Measurements from ENCODE around the gene RPTOR. TPM values are rescaled to one million over a fixed set of nuclear protein-coding genes. Genes with fewer than 3 reads are reported as not detected.

RPTOR gene
- total RNA-seq, 1 experiment from 2014 or later = 46.2 TPM

DNA sequence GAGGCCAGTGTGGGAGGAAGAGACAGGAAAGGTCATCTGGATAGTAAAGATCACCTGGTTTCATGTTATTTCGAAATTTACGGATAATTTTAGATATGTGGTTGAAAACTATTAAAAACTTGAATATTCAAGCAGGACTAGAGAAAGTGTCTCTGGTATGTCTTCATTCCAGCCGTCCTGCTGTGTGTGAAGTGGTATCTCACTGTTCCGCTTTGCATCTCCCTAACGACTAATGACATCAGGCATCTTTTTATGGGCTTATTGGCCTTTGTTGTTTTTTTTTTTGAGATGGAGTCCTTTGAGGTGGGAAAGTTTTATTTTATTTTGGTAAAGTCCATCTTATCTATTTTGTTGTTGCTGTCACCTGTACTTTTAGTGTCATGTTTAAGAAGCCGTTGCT, 232.6 kb downstream of the RPTOR start:
- TF ChIP-seq EZH2 (IDR thresholded peaks at IDR 0.05; ENCODE audit: low read length, unreplicated experiment) (no peak), EZH2phosphoT487 (IDR thresholded peaks at IDR 0.05; ENCODE audit: borderline replicate concordance, low read length) (no peak)
- TF ChIP-seq, protein P1, sequence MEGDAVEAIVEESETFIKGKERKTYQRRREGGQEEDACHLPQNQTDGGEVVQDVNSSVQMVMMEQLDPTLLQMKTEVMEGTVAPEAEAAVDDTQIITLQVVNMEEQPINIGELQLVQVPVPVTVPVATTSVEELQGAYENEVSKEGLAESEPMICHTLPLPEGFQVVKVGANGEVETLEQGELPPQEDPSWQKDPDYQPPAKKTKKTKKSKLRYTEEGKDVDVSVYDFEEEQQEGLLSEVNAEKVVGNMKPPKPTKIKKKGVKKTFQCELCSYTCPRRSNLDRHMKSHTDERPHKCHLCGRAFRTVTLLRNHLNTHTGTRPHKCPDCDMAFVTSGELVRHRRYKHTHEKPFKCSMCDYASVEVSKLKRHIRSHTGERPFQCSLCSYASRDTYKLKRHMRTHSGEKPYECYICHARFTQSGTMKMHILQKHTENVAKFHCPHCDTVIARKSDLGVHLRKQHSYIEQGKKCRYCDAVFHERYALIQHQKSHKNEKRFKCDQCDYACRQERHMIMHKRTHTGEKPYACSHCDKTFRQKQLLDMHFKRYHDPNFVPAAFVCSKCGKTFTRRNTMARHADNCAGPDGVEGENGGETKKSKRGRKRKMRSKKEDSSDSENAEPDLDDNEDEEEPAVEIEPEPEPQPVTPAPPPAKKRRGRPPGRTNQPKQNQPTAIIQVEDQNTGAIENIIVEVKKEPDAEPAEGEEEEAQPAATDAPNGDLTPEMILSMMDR (conservative IDR thresholded peaks at IDR 0.05; ENCODE audit: low read depth, low read length) = no peak
- Histone ChIP-seq H2AFZ (ENCODE audit: low read length) (no peak overlapping the region), H4K20me1 (ENCODE audit: low read length) (no peaks in the 10 kb centered on the region), H3K9me2 (replicated peaks; ENCODE audit: low read length) (no peaks in the 10 kb centered on the region), H3K4me2 (ENCODE audit: low read length) (no peak overlapping the region), H3K79me2 (ENCODE audit: low read length) (no peaks in the 10 kb centered on the region), H3K36me3 (ENCODE audit: low read depth, low read length) (peaks cover 4% of the 10 kb centered on the region; the same call in 1 of the 2 replicates), H3K4me1 (ENCODE audit: insufficient read depth, low read length) (no peaks in the 10 kb centered on the region), H3K27me3 (ENCODE audit: low read length) (no peaks in the 10 kb centered on the region), H3K9me3 (ENCODE audit: low read length) (no peaks in the 10 kb centered on the region), H3K4me3 (ENCODE audit: low read length) (no peak overlapping the region), H3F3A (ENCODE audit: low read length, unreplicated experiment) (no peaks in the 10 kb centered on the region), H3K27ac (ENCODE audit: low read length) (no peak overlapping the region), H3K9ac (ENCODE audit: low read length) (no peak overlapping the region)
- BruUV-seq (replicated peaks) = no TSS peak
- ChIA-PET CTCF (no interaction called here), POLR2A (ENCODE audit: unreplicated experiment) (no interaction called here)
- no peak for DNase-seq
- no peak for ATAC-seq
- intact Hi-C loops (cut with micrococcal nuclease) = no loop called here

DNA sequence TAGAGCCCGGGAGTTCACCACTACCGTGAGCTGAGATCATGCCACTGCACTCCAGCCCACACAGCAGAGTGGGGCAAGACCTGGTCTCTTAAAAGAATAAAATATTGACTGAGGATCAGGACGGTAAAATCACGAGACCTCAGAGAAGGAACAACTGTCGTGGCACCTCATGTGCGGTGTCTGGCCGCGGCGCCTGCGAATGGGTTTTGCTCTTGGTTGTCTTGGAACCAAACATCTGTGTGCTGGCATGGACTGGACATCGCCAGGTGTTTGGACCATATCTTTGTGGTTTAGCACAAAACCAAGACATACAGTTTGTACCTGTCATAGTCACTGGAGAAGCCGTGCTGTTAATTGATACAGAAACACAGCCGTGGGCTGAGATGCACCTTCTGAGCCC, 234.1 kb downstream of the RPTOR start:
- CTCF ChIA-PET = no interaction called here
- no peaks in the 10 kb centered on the region for H3K27me3 ChIP-seq (ENCODE audit: low read length)
- peaks cover 8% of the 10 kb centered on the region for H3K4me1 ChIP-seq (ENCODE audit: insufficient read depth, low read length)

DNA sequence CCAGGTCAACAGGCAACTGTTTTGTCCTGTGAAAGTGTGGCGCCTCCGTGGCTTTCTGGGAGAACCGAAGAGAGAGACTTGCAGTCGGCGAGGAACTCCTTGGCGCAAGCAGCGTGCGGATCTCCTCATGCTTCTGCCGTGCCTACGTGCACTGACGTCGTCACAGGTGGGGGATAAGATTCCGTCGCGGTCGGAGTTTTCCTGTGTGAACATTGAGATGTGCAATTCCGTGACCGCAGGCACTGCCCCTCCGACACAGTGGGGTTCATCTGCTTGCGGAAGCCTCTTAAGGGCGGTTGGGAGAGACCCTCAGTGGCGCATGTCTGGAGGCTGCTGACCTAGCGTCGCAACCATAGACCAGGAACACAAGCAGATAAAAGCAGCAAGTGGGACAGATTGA, 234.7 kb downstream of the RPTOR start:
- Histone ChIP-seq H3K27me3 (ENCODE audit: low read length) (no peaks in the 10 kb centered on the region), H3K4me1 (ENCODE audit: insufficient read depth, low read length) (peaks cover 8% of the 10 kb centered on the region), H3K27ac (ENCODE audit: low read length) (no peak overlapping the region), H2AFZ (ENCODE audit: low read length) (no peak overlapping the region), H3K36me3 (ENCODE audit: low read depth, low read length) (peaks cover 4% of the 10 kb centered on the region; the same call in 1 of the 2 replicates), H3K9me2 (replicated peaks; ENCODE audit: low read length) (no peaks in the 10 kb centered on the region), H3F3A (ENCODE audit: low read length, unreplicated experiment) (no peaks in the 10 kb centered on the region), H4K20me1 (ENCODE audit: low read length) (no peaks in the 10 kb centered on the region), H3K9ac (ENCODE audit: low read length) (no peak overlapping the region), H3K4me3 (ENCODE audit: low read length) (no peak overlapping the region), H3K9me3 (ENCODE audit: low read length) (no peaks in the 10 kb centered on the region), H3K4me2 (ENCODE audit: low read length) (no peak overlapping the region), H3K79me2 (ENCODE audit: low read length) (no peaks in the 10 kb centered on the region)
- ChIA-PET CTCF (no interaction called here), POLR2A (ENCODE audit: unreplicated experiment) (no interaction called here)
- intact Hi-C loops (cut with micrococcal nuclease) = no loop called here
- DNase-seq (no peak), ATAC-seq (no peak)
- TF ChIP-seq EZH2phosphoT487 (IDR thresholded peaks at IDR 0.05; ENCODE audit: borderline replicate concordance, low read length) (no peak), EZH2 (IDR thresholded peaks at IDR 0.05; ENCODE audit: low read length, unreplicated experiment) (no peak)
- TF ChIP-seq, protein P1 (conservative IDR thresholded peaks at IDR 0.05; ENCODE audit: low read depth, low read length) = no peak
- BruUV-seq (replicated peaks) = no TSS peak

More for the DNA sequence above, 234.1 kb downstream of the RPTOR start:
- Histone ChIP-seq H3K4me2 (ENCODE audit: low read length) (no peak overlapping the region), H3F3A (ENCODE audit: low read length, unreplicated experiment) (no peaks in the 10 kb centered on the region), H2AFZ (ENCODE audit: low read length) (no peak overlapping the region), H3K27ac (ENCODE audit: low read length) (no peak overlapping the region), H4K20me1 (ENCODE audit: low read length) (no peaks in the 10 kb centered on the region), H3K36me3 (ENCODE audit: low read depth, low read length) (peaks cover 4% of the 10 kb centered on the region; the same call in 1 of the 2 replicates), H3K79me2 (ENCODE audit: low read length) (no peaks in the 10 kb centered on the region), H3K9me3 (ENCODE audit: low read length) (no peaks in the 10 kb centered on the region), H3K9ac (ENCODE audit: low read length) (no peak overlapping the region), H3K9me2 (replicated peaks; ENCODE audit: low read length) (no peaks in the 10 kb centered on the region), H3K4me3 (ENCODE audit: low read length) (no peak overlapping the region)
- no TSS peak for BruUV-seq (replicated peaks)
- TF ChIP-seq, protein P1 (conservative IDR thresholded peaks at IDR 0.05; ENCODE audit: low read depth, low read length) = no peak
- TF ChIP-seq EZH2 (IDR thresholded peaks at IDR 0.05; ENCODE audit: low read length, unreplicated experiment) (no peak), EZH2phosphoT487 (IDR thresholded peaks at IDR 0.05; ENCODE audit: borderline replicate concordance, low read length) (no peak)
- ATAC-seq (no peak), DNase-seq (no peak)
- intact Hi-C loops (cut with micrococcal nuclease) = no loop called here
- POLR2A ChIA-PET (ENCODE audit: unreplicated experiment) = no interaction called here
